Kidney (tissue), 14 donors: ENCODE measurements around the gene WAPL. TPM values are rescaled to one million over a fixed set of nuclear protein-coding genes. Genes with fewer than 3 reads are reported as not detected.
A peak's percentile ranks its signal among the peaks of the same experiment; 100 is the strongest.

Experiments
- DNase-seq, 5 donors: peaks; one replicate each; pipeline ENCODE4 v3.0.0-alpha.2; 2013 to 2020
- FAIRE-seq: peaks from 2 replicates; lab custom pipeline; 2012; peaks lifted over from hg19 to GRCh38; lab: Jason Lieb, UNC
- H3K27ac ChIP-seq, 2 donors: one replicate each; pipeline ENCODE4 v1.7.0; 2013; ENCODE audit warnings: low read depth in 2 of 2, low read length in 2 of 2, inconsistent platforms in 1 of 2
- H3K27me3 ChIP-seq: one replicate; pipeline ENCODE4 v1.7.1; 2013; ENCODE audit warnings: low read length, inconsistent platforms; ENCODE audit not compliant: control insufficient read depth, insufficient read depth
- H3K36me3 ChIP-seq, 3 donors: one replicate each; pipeline versions ENCODE4 v1.7.0 to v1.7.1; 2013; ENCODE audit warnings: low read length in 3 of 3, control low read depth in 1 of 3, inconsistent platforms in 1 of 3; ENCODE audit not compliant: insufficient read depth in 3 of 3, control insufficient read depth in 2 of 3
- H3K4me1 ChIP-seq, 3 donors: one replicate each; pipeline versions ENCODE4 v1.7.0 to v1.7.1; 2013; ENCODE audit warnings: low read length in 3 of 3, inconsistent platforms in 1 of 3, low read depth in 1 of 3; ENCODE audit not compliant: control insufficient read depth in 2 of 3, insufficient read depth in 2 of 3
- H3K4me3 ChIP-seq, 3 donors: one replicate each; pipeline versions ENCODE4 v1.7.0 to v1.8.1; 2013; ENCODE audit warnings: low read length in 3 of 3, control low read depth in 1 of 3, inconsistent platforms in 1 of 3
- H3K9ac ChIP-seq, 3 donors: one replicate each; pipeline versions ENCODE4 v1.7.0 to v1.7.1; 2013; ENCODE audit warnings: low read length in 3 of 3, control low read depth in 1 of 3, inconsistent platforms in 1 of 3
- H3K9me3 ChIP-seq, 3 donors: one replicate each; pipeline versions ENCODE4 v1.7.0 to v1.7.1; 2013; ENCODE audit warnings: low read length in 3 of 3, control low read depth in 1 of 3, inconsistent platforms in 1 of 3; ENCODE audit not compliant: control insufficient read depth in 2 of 3, insufficient read depth in 1 of 3
- intact Hi-C: fragments of 100-400 bp; cut with DNase I; formaldehyde crosslinking; loops from one replicate; pipeline ENCODE4 v1.11.1; 2022
- polyA plus RNA-seq: library from polyadenylated mRNA; stranded (reverse); fragments of 350-450 nt; fragmentation: Illumina TruSeq; extraction: RNeasy Lipid Tissue Mini Kit (QIAGEN cat#74804); gene quantifications from one replicate; pipeline ENCODE4 v1.2.3, GENCODE V29; 2014; ENCODE audit warnings: low read depth, low replicate concordance; ENCODE audit not compliant: insufficient read depth
- total RNA-seq: library from RNA; stranded (reverse); fragmentation: NEBNext Ultra II Directional; extraction: Animal tissue kit (Norgen Biotek cat#: 25700); gene quantifications from one replicate; pipeline ENCODE4 v1.2.1, GENCODE V29; 2021
- TF ChIP-seq, protein P1 (sequence below): IDR thresholded peaks from 3 replicates; pipeline ENCODE4 v1.5.1; 2012; ENCODE audit warnings: mild to moderate bottlenecking, moderate library complexity, borderline replicate concordance; ENCODE audit not compliant: insufficient read depth; ENCODE audit errors: extremely low read depth
- donor health status: control.
- donor health status: control.
- donor health status: control.
- donor health status: control.
- donor health status: control.
- donor health status: DM: yes; HTN: yes; CAD: no.
- donor health status: Normal renal cell carcinoma (clear cell type).

The WAPL gene
- total and polyA plus RNA-seq, 2 donors from 2014 or later: 17.6 to 34.7 TPM

DNA sequence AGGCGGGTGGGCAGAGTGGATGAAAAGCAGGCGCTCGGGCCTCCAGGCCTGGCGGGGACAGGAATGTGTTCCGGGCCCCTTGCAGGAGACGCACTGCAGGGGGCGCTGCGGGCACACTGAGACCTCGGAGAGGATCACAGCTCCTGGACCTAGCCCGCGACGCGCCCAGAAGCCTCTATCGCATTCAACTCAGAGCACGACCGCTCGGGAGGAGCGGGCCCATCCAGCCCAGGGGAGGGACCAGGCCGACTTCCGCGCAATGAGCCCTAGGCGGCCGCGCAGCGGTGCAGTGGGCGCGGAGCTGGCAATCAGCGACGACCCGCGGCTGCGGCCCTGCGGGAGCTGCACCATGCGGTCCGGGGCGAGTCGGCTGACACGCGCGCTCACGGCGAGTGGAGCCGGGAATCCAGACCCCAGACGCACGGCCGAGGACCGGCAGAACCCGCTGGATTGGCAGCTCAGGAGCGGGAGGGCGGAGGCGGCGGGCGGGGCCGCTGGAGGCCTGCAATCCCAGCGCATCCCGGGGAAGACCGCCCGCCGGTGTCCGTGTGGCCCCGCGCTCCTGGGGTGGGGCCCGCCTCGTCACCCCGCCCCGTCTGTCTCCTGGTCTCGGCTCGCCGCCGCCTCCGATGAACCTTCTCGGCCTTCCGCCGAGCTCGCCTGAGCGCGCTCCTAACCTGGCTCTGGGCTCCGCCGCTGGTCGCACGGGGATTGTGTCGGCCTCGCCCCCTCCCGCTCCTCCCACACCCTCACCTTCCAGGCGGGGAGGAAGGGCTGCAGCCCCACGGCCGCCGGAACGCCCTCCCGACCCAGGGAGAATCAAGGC is 121.5 kb downstream of the WAPL start:
- intact Hi-C loops: loop anchor here (5.0 kb wide), 1 partner anchor 187 kb away; no protein-coding TSS in a partner anchor
- no peak for FAIRE-seq
- H3K9ac ChIP-seq: peak overlapping the region in 2 of 3 donors; percentile 71 to 80

DNA sequence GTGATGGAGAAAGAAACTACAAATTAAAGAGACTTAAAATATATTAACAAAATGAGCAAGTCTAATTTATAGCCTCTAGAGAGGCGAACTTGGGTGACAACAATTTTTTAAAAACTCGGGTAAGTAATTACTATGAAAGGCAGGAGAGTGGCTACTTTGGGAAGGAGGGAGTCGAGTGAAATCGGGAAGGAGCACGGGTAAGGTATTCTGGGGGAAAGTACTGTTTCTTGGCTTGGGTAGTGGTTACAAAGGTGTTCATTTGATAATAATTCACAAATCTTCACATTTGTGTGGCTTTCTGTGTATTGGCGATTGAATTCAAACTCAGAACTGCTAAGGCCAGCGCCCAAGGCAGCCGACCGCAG is 122.1 kb downstream of the WAPL start:
- Histone ChIP-seq H3K4me1 (peaks cover 0 to 24% (median 0%) of the 10 kb centered on the region in 3 donors), H3K36me3 (no peaks in the 10 kb centered on the region), H3K9me3 (no peaks in the 10 kb centered on the region), H3K27me3 (no peaks in the 10 kb centered on the region), H3K4me3 (peak overlapping the region in 1 of 3 donors; percentile 73), H3K27ac (peak overlapping the region; percentile 44 to 85), H3K9ac (peak overlapping the region in 2 of 3 donors; percentile 10 to 71)
- no peak for DNase-seq
- FAIRE-seq: no peak
- TF ChIP-seq, protein P1, sequence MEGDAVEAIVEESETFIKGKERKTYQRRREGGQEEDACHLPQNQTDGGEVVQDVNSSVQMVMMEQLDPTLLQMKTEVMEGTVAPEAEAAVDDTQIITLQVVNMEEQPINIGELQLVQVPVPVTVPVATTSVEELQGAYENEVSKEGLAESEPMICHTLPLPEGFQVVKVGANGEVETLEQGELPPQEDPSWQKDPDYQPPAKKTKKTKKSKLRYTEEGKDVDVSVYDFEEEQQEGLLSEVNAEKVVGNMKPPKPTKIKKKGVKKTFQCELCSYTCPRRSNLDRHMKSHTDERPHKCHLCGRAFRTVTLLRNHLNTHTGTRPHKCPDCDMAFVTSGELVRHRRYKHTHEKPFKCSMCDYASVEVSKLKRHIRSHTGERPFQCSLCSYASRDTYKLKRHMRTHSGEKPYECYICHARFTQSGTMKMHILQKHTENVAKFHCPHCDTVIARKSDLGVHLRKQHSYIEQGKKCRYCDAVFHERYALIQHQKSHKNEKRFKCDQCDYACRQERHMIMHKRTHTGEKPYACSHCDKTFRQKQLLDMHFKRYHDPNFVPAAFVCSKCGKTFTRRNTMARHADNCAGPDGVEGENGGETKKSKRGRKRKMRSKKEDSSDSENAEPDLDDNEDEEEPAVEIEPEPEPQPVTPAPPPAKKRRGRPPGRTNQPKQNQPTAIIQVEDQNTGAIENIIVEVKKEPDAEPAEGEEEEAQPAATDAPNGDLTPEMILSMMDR: no peak
- intact Hi-C loops: loop anchor here (5.0 kb wide), 1 partner anchor 188 kb away; no protein-coding TSS in a partner anchor

More for the DNA sequence above, 121.5 kb downstream of the WAPL start:
- Histone ChIP-seq H3K4me3 (peak overlapping the region; percentile 12 to 73 (median 71)), H3K27me3 (no peaks in the 10 kb centered on the region), H3K27ac (peak overlapping the region; percentile 85 to 92), H3K36me3 (no peaks in the 10 kb centered on the region), H3K9me3 (no peaks in the 10 kb centered on the region), H3K4me1 (peaks cover 0 to 24% (median 0%) of the 10 kb centered on the region in 3 donors)
- TF ChIP-seq, protein P1: peak; percentile 87
- peak; percentile 95 to 98 (median 96) for DNase-seq

DNA sequence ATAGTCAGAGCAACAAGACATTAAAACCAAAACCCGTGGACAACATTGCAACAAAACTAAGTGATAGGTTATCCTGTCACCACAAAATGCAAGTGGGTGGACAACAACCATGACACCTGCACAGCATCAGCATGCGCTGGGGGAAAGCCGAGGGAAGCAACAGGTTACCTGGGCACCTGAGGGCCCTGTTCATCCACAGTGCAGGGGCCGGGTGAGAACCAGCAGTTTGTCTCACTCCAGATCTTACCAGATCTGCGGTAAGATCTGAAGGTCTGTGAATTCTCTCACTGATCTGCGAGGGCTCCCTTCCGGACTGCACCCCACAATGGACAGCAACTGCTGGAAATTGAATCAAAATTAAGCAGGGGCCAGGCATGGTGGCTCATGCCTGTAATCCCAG is 124.5 kb downstream of the WAPL start:
- intact Hi-C loops: loop anchor here (5.0 kb wide), 1 partner anchor 190 kb away; no protein-coding TSS in a partner anchor
- no peak overlapping the region for H3K4me3 ChIP-seq

More for the DNA sequence above, 124.5 kb downstream of the WAPL start:
- FAIRE-seq: no peak
- Histone ChIP-seq H3K36me3 (no peaks in the 10 kb centered on the region), H3K27ac (no peak overlapping the region), H3K4me1 (peaks cover 0 to 13% (median 0%) of the 10 kb centered on the region in 3 donors), H3K27me3 (no peaks in the 10 kb centered on the region), H3K9me3 (no peaks in the 10 kb centered on the region), H3K9ac (no peak overlapping the region)
- no peak for DNase-seq
- TF ChIP-seq, protein P1: no peak
